ENCODE measurements around the gene TAGLN. TPM values are rescaled to one million over a fixed set of nuclear protein-coding genes. Genes with fewer than 3 reads are reported as not detected.

TAGLN gene
- total RNA-seq, 1 experiment from 2014 or later = 0.54 TPM

- in situ Hi-C loops (cut with HindIII; ENCODE audit: low pct_unique_long_range_greater_than_20kb, low sequenced_read_pairs) = no loop called here
- no peak for DNase-seq (ENCODE audit: low read depth)
Measured at GRCh38 chr11:117248341-117248740, 49.2 kb downstream of the TAGLN start.

- no peak for DNase-seq (ENCODE audit: low read depth)
- in situ Hi-C loops (cut with HindIII; ENCODE audit: low pct_unique_long_range_greater_than_20kb, low sequenced_read_pairs) = no loop called here
Measured at GRCh38 chr11:117249571-117249970, 50.4 kb downstream of the TAGLN start.

GRCh38 chr11:117251506-117251905, 52.3 kb downstream of the TAGLN start:
- no peak for DNase-seq (ENCODE audit: low read depth)
- in situ Hi-C loops (cut with HindIII; ENCODE audit: low pct_unique_long_range_greater_than_20kb, low sequenced_read_pairs) = no loop called here

- no peak for DNase-seq (ENCODE audit: low read depth)
- in situ Hi-C loops (cut with HindIII; ENCODE audit: low pct_unique_long_range_greater_than_20kb, low sequenced_read_pairs) = no loop called here
Measured at GRCh38 chr11:117255966-117256365, 56.8 kb downstream of the TAGLN start.

- no peak for DNase-seq (ENCODE audit: low read depth)
- in situ Hi-C loops (cut with HindIII; ENCODE audit: low pct_unique_long_range_greater_than_20kb, low sequenced_read_pairs) = no loop called here
Measured at GRCh38 chr11:117256573-117256972, 57.4 kb downstream of the TAGLN start.

Other genes with a start within 250 kb of the TAGLN start
- 4.6 and 5.6 TPM in 2 replicates for gene SIK3, start 100.9 kb upstream of the TAGLN start, total RNA-seq (2014; rRNA removed; shearing (Covaris generic); ENCODE audit: low replicate concordance)
- gene PAFAH1B2, start 55.1 kb upstream of the TAGLN start, total RNA-seq (2014; rRNA removed; shearing (Covaris generic); ENCODE audit: low replicate concordance) = 74.9 and 82.8 TPM in 2 replicates
- 11.8 and 24.1 TPM in 2 replicates for gene SIDT2, start 20.6 kb upstream of the TAGLN start, total RNA-seq (2014; rRNA removed; shearing (Covaris generic); ENCODE audit: low replicate concordance)
- gene PCSK7, start 32.7 kb downstream of the TAGLN start, total RNA-seq (2014; rRNA removed; shearing (Covaris generic); ENCODE audit: low replicate concordance) = 10.5 and 26.7 TPM in 2 replicates
- gene RNF214, start 33.3 kb downstream of the TAGLN start, total RNA-seq (2014; rRNA removed; shearing (Covaris generic); ENCODE audit: low replicate concordance) = 1.7 and 4.0 TPM in 2 replicates
- gene BACE1-AS, start 92.0 kb downstream of the TAGLN start, total RNA-seq (2014; rRNA removed; shearing (Covaris generic); ENCODE audit: low replicate concordance) = 0.64 and 2.0 TPM in 2 replicates
- 4.5 and 7.4 TPM in 2 replicates for gene BACE1, start 116.9 kb downstream of the TAGLN start, total RNA-seq (2014; rRNA removed; shearing (Covaris generic); ENCODE audit: low replicate concordance)
- gene CEP164, start 128.5 kb downstream of the TAGLN start, total RNA-seq (2014; rRNA removed; shearing (Covaris generic); ENCODE audit: low replicate concordance) = 7.9 and 21.5 TPM in 2 replicates